Kidney capillary endothelial cell (primary cell): Measurements from ENCODE around the gene DCP1B.
A peak's percentile ranks its signal among the peaks of the same experiment; 100 is the strongest.

Source experiments
- DNase-seq: peaks from one replicate; pipeline ENCODE4 v3.0.0-alpha.2; 2018; ENCODE audit warnings: low spot score

DCP1B gene

DNA sequence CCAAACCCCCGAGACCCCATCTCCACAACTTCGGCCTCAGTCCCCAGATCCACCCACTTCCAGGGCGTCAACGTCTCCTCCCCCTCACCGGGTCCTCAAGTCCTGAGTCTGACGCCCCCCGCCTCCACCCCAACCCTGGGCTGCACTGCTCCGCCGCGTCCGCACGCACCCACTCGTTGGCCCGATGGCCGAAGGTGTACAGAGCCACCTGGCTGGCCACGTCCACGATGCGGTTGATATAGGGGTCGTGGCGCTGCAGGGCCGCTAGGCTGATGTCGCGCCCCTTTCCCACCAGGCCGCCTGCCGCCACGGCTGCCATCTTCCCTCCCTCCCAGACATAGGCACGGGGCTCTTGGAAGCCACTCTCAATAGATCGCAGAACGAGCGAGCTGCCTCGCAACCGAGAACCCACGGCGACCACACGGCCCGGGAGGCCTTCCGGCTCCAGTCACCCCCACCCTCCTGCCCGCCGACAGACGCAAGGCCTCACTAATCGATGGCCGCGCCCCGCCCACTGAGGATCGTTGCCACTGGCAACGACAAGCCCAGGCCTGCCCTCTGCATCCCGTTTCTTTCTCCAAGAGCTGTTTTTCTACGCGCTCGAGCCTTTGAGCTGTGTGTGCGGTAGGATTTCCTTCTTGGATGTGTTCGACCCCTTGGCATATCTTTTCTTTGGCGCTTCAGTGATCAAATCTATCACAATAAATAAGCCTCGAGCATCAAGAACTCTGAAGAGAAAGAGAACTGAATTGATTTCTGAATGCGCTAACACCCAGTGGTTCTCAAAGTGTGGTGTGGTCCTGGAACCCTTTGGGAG is at the start of gene DCP1B:
Gene DCP1B, minus strand, starts transcription at position 345 of the 817 bp plus-strand sequence. Its CDS starts 26 bp downstream, at position 319.
- peak; percentile 90 for DNase-seq

- no peak for DNase-seq
Measured at GRCh38 chr12:2053691-2054090, 49.4 kb upstream of the DCP1B start.

DNA sequence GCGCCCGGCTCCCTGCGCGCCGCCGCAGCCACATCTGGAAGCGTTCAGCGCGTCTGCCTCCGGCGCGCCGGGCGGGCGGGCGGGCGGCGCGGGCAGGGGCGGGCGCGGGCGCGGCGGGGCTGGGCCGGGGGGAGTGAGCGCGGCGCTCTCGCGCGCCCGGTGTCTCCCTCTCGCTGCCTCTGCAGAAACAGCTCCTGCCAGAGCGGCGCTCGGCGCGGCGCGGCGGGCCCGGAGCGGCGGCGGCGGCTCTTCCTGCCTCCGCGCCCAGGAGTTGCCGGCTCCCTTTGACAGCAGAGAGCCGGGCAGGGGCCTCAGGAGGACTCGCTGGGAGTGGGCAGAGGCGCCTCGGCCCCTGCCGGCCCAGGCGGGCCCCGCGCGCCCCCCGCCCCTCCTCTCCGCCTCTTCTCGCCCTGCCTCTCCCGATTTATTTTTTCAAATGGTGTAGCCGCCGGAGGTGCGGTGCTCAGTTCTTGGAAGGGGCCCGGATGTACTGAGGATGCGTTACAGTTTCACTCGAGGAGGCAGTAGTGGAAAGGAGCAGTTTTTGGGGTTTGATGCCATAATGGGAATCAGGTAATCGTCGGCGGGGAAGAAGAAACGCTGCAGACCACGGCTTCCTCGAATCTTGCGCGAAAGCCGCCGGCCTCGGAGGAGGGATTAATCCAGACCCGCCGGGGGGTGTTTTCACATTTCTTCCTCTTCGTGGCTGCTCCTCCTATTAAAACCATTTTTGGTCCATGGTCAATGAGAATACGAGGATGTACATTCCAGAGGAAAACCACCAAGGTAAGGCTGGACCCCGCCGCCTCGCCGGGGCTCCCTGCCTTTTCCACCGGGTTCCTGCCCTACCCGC is 48.8 kb upstream of the DCP1B start, which contains the start of gene CACNA1C:
Gene CACNA1C, plus strand, starts transcription at position 162 of the 853 bp plus-strand sequence. Its CDS starts 576 bp downstream, at position 738.
- DNase-seq: peak; percentile 60

DNA sequence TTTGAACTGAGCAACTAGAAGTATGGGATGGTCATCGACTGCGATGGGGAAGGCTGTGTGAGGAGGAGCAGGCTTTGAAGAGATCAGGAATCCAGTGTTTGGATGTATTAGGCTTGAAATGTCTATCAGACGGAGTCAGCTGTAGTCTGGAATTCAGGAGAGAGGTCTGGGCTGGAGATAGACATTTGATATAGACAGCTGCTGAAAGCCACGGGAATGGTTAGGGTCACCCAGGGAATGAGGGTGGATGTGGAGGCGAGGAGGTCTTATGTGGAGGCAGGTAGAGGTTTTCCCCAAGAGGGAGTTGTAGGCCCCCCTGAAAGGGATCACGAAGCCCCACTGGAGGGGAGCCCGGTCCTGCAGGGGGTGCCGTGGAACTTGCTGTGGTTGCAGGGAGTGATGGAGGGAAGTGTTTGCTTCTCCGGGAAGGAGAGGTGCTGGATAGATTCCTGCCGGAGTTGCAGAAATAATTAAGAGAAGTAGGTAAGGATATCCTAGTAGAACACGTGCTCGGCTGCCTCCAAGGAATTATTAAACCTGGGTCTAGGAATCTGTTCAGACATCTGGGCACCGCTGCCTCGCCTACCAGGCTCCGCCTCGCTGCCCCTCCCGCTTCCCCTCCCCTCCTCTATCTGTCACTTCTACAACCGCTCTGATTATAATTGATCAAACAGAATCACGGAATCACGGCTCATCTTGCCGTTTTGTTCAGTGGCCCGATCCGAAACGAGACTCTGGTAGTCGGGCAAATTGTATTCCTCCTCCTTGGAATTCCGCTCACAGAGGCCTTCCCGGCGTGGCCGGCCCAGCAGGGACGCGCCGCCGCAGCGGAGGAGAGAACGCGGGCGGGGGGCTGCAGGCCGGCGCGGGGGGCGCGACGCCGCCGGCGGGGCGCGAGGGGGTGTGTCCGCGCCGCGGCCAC is 47.7 kb upstream of the DCP1B start:
- no peak for DNase-seq

DNA sequence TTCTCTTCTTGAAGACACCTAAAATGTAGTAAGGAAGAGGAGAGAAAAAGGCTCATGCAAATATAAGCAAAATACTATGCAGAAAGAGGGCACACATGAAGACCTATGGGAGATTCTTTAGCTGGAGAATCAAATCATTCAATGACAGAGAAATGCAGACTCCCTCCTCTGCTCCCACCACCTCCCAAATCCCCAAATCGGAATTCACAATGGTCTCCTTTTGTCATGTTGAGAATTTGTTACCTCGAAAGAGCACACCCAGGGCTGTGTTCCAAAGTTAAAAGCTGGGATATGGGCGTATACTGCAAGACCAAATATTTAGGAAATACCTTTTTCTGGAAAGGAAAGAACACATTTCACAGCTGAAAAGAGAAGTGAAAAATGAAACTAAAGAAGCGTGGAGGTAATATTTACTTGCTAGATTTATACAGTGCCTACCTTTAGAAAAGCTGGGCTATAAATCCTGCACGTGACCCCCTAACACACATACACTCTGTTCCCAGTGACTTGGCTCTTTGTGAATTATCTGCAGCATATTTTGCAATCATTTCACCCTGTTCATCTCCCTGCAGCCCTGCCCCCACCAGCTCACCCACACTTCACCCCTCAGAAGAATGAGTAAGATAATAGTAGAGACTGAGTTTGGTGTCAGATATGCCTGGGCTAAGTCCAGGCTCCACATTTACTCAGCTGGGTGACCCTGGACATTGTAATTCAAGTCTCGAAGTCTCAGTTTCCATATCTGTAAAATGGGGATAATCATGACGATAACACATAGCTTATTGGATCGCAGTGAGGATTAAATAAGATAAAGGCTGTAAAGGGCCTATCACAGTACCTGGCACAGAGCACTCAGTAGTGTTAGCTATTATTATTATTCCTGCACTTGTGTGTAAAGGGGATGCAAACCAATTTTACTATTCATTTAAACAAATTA is 45.6 kb upstream of the DCP1B start:
- no peak for DNase-seq

DNA sequence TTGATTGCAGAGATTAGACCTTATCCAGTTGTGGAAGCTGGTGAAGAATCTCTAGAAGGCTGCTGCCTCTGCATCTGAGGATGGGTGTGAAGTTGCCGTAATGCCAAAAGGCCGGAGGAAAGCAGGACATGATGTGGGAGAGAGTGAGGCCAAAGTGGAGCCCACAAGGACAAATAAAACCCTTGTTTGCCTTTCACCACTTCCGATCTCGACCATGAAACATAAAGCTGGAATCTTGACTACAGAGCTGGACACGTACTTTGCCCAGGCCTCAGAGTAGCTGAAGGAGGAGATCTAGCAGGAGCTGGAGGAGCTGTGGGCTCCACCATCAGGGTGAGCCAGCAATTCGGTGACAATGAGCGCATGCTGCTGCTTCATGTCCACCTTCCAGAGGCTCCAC is 43.5 kb upstream of the DCP1B start:
- DNase-seq: no peak

DNA sequence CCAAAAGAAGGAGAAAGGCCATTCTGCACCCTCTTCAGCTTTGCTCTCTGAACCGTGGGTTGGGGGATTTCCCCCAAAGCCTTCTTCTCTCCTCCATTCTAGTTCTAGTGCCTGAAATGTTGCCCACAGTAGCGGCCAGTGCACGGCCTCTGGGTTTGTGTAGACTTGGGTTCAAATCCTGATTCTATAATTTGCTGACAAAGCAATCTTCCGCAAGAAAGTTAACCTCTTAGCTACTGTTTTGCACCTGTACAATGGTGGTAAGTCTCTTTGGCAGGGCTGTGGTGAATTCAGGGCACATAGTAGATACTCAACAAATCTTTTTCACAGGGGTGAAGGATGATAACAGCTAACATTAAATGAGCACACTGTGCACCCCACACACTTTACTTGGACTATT is 42.7 kb upstream of the DCP1B start:
- no peak for DNase-seq

GRCh38 chr12:2044165-2044564 is 39.9 kb upstream of the DCP1B start:
- no peak for DNase-seq

DNA sequence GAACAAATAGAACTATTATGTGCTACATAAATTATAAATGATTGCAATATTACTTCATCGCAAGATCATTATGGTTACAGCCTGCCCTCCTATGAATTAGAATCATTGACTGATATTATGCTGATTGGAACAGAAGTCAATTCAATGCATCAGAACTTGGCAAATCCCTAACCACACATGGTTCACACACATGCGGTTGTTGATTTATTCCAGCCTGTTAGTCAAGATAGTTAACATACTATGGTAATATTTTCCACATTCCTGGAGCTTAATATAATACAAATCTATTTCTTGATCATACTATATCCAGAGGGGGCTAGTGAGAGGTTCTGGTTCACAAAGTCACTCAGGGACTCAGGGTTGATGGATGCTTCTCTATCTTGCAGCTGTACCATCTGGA is 38.8 kb upstream of the DCP1B start:
- no peak for DNase-seq

GRCh38 chr12:2039034-2039433 is 34.8 kb upstream of the DCP1B start:
- no peak for DNase-seq

GRCh38 chr12:2035431-2036055 is 31.3 kb upstream of the DCP1B start:
- DNase-seq: no peak

GRCh38 chr12:2034633-2035430 is 30.6 kb upstream of the DCP1B start:
- DNase-seq: peak; percentile 77

- DNase-seq: no peak
Measured at GRCh38 chr12:2032506-2032905, 28.2 kb upstream of the DCP1B start.

- no peak for DNase-seq
Measured at GRCh38 chr12:2029851-2030250, 25.6 kb upstream of the DCP1B start.

DNA sequence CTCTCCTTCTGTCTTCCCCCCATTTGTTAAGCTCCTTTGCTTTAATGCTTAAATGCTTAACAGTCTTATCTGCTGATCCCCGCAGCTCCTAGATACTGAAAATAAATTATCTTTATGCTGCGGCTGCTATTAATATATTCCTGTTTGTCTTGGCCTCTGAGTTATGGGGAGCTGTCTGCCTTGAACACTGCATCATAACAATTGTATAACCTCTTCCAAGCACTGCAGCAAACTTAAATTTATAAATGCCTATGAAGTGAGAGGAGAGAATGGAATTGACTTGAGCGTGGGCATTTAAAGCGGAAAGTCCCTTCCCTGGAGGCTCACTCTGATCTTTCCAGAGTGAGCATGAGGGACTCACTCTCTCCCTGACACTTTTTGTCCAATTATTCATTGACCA is 23.1 kb upstream of the DCP1B start:
- DNase-seq: no peak

- DNase-seq: no peak
Measured at GRCh38 chr12:2023365-2023764, 19.1 kb upstream of the DCP1B start.

DNA sequence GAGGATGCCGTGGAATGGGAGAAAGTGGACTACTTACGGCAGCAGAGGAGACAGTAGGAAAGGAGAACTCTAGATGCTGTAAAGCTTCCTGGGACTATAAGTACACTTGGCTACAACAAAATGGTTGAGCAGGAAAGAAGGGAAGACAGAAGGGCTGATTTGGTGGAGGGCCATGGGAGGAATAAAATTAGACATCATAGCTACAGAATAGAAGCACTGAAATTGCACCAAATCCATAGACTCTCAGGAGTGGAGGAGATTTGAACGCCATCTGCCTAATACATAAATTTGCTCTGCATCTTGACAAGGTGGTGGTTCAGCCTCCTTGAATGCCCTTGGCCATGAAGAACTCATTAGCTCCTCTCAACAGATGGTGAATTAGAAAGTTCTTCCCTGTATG is 16.3 kb upstream of the DCP1B start:
- DNase-seq: no peak

GRCh38 chr12:2019126-2019525 is 14.9 kb upstream of the DCP1B start:
- no peak for DNase-seq

- DNase-seq: no peak
Measured at GRCh38 chr12:2018391-2018790, 14.1 kb upstream of the DCP1B start.
